Amniotic stem cell (primary cell): ENCODE results near the gene C10orf67.
"Not testable (repeated sequence)": the region's sequence is repeated elsewhere in the genome, so short reads cannot be mapped to it uniquely, and the experiment has no call there.

ENCODE experiments used
- DNase-seq: peaks from one replicate; lab custom pipeline; 2025; lab: John Stamatoyannopoulos, UW

Gene C10orf67

DNA sequence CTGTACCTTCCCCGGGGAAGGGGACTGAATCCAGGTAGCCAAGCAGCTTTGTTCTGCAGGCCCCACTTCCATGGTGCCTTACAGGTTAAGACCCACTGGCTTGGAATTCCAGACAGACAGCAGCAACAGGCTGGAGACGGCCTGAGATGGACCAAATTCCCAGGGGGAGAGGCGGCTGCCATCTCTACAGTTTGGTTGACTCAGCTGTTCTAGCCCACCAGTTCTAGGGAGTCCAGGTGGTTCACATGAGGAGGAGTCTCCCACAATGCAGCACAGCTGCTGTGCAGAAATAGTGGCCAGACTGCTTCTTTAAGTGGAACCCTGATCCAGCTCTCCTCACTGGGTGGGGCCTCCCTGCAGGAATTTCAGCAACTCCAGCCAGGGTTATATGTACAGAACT is 74.1 kb downstream of the C10orf67 start:
- DNase-seq = no peak

DNA sequence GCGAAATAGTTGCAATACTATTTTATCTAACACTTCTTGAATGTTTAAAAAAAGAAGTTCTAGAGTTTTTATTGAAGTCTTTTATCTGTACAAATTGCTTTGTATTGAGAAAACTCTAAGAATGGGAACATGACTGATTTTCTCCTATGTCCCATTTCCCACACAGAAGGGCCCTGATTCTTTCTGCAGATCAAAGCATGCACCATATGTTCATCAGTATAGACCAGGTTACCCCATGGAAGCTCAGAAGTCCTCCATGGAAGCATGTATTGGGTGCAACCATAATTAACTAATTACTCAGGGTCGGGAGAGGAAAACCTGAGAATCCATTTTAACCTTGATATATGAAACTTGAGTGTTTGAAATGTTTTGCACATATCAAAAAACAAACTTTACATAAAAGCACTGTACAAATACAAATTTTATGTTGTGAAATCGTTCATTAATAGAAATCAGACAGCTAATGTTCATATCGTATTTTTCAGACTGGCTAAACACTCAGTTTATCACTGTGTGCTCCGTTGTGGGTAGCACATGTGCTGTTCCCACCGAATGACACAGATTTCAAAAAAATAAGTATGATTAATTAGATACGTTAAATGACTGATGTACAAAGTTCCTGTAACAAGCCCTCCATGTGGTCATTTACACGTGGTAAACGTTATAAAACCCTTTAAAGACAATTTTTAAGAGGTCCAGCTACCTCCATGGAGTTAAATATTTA is 81.0 kb downstream of the C10orf67 start:
- DNase-seq = no peak

DNA sequence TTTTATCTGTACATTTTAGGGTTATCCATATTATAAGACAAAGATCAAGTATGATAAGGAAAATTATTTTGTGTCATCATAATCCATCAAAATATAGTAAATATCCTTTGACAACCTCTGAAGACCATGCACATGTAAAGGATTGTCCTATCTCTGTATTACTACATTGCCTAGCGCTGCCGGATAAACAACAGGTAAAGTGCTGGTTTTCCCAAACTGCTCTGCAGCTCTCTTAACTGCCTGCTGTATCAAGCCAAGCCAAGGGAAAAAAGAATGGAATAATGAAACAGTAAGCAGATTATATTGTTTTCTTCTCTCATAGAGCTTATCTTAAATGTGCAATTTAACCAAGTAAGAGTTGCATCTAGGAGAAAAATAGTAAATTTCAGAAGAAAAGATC is 81.7 kb downstream of the C10orf67 start:
- DNase-seq = no peak

DNA sequence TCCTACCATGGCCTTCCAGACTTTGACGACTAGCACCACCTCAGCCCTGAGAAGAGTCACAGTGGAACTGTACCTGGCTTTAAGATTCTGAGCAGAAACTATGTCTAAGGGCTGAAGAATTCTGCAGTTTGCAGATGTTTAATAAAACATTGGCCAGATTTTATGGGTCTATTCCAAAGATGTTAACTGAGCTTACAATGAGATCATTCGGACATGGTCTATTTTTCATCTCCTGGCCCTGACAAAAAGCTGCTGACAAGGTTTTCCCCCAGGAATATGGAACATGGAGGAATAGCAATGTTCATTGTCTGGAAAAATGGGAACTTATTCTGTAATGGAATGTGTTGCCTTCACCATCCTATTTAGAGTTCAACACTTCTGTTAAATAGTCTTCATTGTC is 86.1 kb downstream of the C10orf67 start:
- no peak for DNase-seq

DNA sequence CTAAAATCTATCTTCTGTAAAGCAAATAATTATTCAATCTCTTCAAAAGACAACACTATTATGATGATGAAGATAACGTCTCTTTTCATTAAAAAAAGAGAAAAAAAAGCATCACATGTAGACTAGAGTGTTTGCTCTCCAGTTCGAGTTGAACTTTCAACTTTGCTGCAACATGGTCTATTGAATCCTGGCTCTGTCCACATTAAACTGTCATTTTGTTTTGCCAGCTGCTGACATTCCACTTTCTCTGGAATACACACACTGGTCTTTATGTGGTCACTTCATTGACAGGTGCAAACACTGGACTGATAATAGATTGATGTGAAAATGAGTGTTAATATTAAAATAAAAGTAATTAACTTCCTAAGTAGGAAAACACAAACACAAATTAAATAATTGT is 90.8 kb downstream of the C10orf67 start:
- DNase-seq = no peak

DNA sequence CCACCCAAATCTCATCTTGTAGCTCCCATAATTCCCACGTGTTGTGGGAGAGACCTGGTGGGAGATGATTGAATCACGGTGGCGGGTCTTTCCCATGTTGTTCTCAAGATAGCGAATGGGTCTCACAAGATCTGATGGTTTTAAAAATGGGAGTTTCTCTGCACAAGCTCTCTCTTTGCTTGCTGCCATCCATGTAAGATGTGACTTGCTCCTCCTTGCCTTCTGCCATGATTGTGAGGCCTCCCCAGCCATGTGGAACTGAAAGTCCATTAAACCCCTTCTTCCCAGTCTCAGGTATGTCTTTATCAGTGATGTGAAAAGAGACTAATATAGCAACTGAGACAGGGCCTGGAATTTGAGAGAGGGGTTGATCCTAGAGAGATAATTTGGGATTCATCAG is 91.7 kb downstream of the C10orf67 start:
- DNase-seq = not testable (repeated sequence)

DNA sequence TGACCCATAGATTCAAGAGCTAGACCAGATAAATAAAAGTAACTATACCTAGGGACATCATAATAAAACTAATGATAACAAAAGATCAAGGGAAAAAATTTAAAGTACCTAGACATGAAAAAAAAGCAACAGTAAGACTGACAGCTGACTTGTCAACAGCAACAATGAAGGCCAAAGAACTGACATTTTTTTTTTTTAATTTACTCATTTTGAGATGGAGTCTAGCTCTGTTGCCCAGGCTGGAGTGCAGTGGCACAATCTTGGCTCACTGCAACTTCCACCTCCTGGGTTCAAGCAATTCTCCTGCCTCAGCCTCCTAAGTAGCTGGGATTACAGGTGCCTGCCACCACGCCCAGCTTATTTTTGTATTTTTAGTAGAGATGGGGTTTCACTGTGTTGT is 102.8 kb downstream of the C10orf67 start:
- DNase-seq = not testable (repeated sequence)

DNA sequence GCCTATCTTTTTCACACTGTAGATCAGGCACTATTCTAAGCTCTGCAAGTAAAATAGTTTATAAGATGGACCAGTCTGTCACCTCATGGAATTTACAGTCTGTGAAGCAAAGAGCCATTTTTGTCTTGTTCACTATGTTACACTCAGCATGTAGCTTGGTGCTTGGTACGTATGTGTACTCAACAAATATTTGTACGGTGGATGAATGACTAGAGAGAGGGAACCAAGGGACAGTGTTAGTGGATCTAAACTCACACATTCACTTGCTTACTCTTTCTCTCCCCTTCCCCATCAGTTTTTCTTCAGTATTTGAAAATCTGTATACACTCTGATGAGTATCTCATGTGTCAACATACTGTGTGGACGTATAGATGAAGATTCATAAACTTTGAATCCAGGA is 106.6 kb downstream of the C10orf67 start:
- DNase-seq = no peak

DNA sequence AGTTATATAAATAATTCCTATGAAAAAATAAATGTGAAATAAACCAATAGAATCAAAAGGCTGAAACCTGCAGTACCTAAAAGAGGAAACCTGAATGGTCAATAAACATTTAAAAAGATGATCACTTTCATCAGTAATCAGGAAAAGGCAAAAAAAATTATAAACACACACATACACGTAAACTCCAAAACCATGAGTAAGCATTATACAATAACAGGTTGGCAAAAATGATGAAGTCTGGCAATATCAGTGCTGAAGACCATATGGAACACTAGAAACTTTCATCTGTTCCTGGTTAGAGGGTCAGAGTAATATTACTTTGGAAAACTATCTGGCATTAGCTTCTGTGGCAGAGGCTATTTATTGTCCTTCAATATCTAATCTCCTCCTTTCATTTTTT is 114.0 kb downstream of the C10orf67 start:
- no peak for DNase-seq

DNA sequence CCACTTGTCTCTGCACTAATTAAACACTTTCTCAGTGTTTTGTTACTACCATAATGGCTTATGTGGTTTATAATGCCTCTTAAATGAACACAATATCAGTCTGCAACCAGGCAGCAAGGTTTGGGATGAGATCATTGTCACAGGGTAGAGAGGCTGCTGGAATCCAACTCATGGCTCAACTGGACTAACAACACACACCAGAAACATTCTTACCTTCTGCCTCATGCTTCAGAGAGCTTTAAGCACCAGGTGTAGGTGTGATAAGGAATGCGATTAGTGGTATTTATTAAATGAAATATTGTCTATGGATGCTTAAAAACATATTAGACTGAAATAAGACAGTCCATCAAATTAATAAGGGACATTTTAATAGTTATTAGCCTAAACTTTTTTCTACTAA is 127.1 kb downstream of the C10orf67 start:
- DNase-seq = no peak

DNA sequence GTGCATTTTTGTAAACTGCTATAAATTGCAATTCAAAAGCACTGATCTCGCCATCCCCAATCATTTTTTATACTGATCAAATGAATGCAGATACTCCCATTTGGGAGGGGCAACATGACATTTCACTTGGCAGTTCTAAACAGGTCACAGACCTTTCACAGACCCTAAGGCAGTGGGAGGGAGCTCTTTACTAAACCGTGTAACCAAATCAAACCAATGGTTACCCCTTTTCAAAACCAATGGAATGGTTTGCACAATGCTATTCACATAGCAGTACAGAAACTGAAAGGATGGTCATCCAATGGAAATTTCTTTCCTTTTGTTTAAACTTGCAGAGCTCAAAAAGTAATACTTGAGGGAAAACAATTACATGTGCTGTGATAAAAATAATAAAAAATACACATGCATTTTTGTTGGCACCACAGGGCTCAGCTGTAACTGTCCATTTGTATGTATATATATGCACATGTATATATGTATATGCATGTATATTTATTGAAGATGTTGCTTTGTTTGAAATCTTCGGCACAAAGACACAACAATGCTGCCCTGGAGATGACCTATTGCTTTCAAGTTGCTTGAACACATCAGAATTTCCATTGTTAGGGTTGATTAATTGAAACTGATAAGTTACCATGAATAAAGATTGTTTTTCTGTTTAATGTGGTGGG is 138.5 kb downstream of the C10orf67 start:
- DNase-seq = no peak

DNA sequence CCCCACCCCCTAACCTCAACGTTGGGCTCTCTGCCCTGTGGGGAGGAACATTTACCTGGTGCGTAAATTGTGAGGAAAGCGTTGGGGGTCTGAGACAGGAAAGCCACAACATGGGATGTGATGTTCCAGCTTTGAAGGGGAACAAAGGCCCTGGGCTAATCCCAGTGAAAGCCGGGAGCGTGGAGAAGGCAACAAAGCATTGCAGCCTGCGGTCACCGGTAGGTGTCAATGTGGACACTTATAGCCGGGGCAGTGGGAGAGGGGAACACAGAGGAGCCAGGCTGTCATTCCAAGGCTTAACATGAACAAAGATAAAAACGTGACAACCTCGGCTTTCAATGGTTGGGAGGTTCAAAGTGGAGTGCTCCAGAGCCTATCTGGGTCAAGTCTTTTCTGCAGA is 139.8 kb downstream of the C10orf67 start:
- DNase-seq = no peak

DNA sequence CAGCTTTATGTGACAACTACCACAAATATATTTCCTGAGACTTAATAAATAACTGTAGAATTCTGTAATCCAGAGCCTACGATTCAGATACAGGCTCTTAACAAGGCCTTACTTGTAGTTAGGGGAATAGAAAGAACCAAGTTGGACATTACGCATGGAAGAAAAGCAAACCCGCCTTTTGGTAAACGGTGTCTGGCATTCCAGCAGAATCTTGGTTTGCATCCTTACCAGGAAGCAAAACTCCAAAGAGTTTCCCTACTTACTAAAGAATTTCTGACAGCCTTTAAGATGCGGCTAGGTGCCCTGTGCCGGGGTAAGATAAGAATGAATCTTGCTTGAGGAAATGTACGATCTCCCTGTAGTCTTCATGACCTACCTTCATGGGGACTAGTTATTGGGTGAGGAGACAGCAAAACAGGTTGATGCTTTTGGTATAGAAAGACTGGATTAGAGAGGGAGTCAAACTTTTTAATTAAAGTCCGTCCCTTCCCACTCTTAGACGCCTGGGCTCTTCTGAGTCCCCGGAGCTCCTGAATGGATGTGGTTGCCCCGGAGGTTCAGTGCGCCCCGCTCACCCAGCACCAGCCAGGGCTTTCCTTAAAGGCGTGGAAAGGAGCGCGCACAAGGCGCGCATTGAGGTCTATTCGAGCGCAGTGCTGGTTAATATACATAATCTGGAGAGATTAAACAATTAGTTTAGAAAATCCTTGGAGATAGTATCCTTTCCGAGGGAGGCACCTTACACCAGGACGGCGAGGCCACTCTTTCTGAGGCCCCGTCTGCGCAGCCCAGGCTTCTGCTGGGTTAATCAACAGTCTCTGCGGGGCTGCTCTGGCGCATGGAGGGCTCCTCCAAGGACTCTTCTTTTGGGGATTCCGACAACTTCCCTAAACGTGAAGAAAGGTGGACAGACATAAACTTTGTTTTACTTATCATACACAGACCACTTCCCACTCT is 140.9 kb downstream of the C10orf67 start:
- DNase-seq = no peak

DNA sequence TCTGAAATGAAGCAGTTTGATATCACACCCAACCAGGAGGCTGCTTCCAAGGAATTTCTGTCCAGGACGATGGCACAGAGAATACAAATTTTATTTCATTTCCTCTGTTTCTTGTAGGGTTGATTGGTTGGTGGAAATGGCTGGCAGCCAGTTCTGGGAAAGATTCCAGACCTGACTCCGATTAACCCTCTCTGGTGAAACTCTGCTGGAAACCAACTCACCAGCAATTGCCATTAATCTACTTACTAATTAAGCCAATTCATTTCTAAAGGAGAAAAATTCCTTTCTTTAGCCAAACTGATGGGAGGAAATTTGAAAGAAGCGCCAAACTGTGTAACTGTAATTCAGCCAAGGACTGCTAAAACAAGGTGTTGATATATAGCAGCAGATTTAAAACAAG is 141.8 kb downstream of the C10orf67 start:
- no peak for DNase-seq

DNA sequence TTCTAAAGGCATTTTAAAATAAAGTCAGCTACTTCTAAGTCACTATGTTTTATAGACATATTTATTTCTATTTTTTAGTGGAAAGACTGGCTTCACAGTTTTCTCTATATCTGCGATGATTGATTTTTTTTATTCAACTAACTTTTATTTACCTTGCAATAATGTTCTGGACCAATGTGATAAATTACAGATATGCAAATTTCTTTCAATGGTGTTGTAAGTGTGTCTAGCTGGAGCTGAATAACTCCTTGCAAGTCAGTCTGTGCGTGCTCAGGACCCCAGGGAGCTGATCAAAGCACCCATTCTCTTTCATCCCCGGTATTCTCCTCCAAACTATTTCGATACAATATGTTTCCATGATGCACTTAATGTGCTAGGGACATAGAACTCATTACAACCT is 142.8 kb downstream of the C10orf67 start:
- no peak for DNase-seq

DNA sequence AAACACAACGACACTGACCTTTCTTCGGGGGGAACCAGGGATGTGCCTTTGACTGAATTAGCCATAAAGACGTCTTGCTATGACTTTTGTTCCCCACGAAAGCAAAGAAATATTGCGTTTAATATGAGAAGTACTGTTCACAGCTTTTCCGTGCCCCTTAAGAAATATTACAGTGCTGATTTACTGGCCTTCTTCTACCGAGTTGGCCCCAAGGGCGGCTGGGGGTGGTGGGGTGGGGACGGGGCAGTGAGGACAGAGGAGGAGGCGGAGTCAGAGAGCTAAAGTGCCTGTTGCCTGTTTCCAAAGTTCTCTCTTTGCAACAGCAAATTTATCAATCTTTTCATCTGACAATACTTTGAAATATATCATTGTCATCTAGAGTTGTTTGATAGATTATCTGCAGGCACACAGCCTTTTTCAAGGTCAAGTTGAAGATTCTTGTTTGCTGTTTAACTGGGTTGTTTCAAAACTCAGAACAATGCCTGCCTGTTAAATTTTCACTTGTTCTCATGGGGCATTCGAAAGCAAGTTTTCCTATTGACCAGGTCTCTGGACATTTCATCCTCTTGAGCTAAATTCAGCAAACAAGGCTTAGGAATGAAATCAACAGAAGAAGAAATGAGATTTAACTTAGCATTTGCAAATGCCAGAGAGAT is 143.5 kb downstream of the C10orf67 start:
- DNase-seq = no peak

DNA sequence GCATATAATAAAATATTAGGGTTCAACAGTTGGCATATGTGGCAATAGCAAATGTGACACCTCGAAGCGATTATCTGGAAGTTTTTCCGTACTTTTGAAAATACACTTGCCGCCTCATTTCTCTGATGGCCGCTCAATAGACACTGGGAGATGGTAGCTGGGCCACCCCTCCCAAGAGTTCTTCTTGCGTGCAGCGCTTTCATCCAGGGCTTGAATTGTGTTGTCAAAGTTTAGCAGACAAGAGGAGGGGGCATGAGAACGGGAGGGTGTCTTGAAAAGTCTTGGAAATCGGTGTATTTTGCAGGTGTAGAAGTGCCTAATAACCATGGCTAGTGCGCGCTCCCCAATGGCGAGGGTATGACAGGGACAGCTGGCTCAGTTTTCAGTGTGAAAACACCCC is 144.0 kb downstream of the C10orf67 start:
- DNase-seq = no peak

DNA sequence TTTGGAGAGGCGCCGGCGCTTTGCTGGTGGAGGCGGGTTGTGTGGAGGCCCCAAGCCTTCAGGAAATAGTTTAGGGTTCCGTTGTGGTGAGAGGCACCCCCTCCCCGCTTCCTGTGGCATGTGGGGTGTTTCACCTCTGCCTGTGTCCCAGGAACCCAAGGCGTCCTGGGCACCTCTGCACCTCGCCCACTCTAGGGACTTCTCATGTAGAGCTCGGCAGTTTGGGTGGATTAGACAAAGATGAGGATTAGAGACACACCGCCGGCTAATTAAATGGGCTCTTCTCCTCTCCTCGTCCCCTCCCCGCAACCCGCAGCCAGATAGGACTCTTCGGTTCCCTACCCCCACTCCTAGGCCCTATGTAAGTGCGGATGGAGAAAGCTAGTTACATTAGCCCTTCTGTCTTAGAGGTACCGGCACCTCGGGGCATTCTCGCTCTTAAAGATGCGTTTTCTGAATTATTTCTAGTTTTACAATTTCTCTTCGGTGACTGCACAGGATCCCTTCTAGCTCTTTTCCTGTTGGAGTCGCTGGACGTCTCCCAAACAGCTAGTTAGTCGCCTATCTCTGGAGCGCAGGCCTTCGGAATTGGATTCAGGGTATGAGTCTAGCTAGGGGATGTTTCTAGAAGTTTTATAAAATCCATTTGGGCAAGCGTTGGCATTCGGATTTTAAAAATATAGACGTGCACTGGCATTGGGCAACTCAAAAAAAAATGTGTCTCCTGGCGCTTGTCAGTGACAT is 144.7 kb downstream of the C10orf67 start:
- no peak for DNase-seq

DNA sequence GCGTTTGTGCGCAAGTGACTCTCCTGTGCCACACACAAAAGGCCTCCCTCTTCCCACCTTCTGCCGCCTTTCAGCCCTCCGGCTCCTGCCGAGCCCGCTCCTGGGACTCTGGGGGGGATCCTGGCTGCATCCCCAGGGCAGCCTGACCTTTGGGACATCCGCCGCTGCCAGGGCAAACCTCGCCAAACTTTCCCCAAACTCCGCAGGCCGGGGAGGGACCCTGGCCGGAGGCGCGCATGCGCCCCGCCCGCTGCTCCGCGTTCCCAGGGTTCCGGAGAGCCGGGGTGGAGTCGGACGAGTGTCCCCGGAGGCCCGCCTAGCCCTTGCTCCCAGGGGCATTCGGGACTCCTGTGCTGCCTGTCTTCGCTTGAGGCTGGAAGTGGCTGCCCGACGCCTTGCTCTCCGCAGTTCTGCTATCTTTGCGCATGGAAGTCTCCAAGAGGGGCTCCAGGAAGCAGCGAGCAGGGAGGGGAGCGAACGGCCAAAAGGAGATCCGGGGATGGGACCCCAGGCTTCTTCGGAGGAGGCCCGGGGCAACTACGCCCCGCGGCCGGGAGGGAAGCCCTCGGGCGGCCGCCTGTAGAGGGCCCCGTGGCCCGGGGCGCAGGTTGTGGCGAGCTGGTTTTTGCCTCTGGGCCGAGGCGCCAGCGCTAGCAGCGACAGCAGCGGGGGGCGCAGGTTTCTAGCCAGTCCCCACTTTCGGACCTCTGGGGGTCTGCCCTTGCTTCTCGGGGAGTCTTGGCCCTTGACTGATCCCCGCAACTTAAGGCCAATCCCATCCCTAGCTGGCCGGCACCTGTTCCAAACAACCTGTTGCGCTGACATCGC is 145.4 kb downstream of the C10orf67 start:
- DNase-seq = no peak

DNA sequence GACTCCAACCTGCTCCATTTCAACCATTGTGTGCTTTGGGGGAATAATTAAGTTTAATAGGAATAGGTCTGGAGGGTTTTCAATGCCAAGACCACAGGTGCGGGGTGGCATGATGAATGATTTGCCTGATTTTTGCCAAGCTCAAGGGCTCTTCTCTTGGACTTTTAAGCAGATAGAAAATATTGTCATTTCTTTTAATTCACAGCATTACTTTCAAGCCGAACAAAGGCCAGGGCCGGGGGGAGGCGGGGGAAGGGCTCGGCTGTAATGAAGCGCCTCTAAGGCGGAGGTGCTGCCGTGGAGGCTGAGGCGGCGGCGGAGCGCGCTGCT is 146.0 kb downstream of the C10orf67 start:
- DNase-seq = no peak

DNA sequence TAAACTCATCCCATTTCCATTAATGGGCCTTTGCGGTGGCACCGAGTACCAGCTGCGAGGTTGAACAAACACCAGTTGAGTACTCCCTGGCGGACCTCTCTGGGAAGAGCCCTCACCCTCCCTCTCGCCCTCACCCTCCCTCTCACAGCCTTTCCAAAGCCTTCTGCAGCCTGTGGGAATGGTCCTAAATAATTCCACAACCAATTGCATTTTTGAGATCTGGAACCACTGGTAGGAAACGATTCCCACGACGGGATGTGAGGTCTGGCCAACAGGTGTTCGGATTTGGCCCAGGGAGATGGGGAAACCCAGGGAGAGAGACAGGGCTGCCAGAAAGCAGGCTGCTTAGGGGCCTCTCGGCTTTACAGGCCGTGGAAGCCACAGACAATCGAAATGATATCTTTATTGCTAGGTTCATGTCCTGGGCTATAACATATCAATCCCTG is 147.2 kb downstream of the C10orf67 start:
- DNase-seq = no peak
